Stimulated activated CD4-positive, alpha-beta T cell treated with anti-CD3 and anti-CD28 coated beads, TNF-alpha, amount 100 ng/mL, for 1 hour (primary cell): ENCODE data around the gene TRIP10.

ENCODE experiments used
- DNase-seq, 3 donors: peaks; one replicate each; pipeline ENCODE4 v3.0.0-alpha.2; 2020; ENCODE audit warnings: low read depth in 3 of 3, low spot score in 1 of 3

Gene TRIP10

DNA sequence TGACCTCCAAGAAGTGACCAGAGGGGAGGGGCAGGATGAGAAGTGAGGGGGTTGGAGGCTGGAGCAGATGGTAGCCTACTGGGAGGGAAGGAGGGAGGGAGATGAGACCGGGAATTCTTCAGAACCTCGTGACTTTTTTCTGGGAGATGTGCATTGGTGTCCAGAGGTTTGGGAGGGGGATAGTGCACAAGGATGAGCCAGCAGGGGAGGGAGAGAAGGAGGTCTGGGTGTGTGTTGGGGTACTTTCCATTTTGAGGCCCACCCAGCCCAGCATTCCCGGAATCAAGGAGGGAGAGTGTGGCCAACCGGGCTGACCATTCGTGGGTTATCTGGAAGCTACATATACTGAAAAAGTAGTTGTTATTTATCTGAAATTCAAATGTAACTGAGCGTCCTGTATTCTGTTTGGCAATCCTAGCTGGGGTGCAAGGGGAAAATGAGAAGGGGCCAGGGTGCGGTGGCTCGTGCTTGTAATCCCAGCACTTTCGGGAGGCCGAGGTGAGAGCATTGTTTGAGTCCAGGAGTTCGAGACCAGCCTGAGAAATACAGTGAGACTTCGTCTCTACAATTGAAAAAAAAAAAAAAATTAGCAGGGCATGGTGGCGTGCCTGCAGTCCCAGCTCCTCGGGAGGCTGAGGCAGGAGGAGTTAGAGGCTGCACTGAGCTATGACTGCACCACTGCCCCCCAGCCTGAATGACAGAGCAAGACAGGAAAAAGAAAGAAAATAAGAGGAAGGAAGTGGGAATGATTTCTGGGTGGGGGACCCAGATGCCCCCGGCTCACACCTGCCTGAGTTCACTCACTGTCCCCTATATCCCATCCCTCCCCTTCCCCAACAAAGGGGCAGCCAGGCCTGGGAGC is 14.6 kb upstream of the TRIP10 start:
- DNase-seq: no peak

DNA sequence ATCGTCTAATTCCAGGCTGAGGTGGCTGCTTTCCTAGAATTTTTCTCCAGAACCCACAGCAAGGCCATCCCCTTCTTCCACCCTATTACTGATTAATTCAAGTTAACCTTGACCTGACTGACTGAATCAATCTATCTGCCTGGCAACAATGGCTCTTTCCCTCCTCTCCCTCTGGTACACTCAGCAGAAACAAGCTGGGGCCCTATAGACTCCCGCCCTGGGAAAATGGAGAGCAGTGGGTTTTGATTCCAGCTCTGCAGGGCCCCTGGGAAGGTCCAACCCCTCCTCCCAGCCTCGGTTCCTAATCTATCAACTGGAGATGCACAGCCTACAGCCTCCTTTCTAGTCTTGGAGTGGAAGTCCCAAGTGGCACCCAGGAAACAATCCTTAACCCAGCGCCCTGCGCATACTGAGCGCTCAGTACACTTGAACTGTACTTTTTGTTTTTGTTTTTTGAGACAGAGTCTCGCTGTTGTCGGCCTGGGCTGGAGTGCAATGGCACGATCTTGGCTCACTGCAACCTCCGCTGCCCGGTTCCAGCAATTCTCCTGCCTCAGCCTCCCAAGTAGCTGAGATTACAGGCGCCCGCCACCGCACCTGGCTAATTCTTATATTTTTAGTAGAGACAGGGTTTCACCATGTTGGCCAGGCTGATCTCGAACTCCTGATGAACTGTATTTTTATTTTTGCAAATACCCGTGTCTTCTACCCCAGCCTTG is 13.8 kb upstream of the TRIP10 start:
- no peak for DNase-seq

DNA sequence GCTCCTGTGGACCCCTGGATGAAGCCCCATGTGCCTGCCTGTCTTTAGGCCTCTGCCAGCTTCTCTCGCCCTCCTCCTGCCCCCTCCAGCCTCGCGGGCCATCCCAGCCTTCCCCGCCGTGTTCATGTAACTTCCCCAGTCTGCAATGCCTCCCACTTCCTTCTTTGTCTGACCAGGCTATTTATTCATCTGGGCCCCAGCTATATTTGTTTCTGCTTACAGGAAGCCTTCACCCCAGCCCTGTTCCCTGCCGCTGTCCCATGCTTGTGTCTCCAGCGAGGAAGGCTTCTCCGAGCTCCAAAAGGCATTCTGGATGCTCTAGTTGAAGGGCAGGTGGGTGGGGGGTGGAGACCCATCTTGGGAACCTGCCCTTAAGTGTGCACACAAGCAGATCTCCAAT is 11.1 kb upstream of the TRIP10 start:
- DNase-seq: no peak

DNA sequence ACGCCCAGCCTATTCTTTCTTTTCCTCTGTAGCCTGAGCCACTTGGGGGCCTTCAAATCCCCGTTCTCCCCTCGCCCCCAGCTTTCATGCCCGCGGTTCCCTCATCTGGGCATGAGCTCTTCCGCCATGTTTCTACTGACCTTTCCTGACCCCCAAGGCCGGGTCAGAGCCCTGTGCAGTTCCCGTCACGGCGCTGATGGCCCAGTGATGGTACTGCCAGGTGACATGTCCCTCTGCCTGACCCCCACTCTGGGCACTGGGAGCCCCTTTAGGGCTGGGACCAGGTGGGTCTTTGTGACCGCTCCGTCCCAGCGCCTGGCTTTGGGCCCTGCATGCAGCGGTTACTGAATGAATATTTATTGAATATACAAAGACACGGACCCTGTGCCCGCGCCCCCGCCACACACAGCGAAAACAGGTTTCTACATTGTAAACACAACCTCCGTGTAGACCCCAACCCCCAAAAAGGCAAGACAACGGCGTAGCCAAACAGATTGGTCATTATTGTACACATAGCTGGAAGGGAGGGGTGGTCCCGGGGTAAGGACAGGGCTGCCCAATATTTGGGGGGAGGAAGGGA is 9.8 kb upstream of the TRIP10 start:
- DNase-seq: no peak

DNA sequence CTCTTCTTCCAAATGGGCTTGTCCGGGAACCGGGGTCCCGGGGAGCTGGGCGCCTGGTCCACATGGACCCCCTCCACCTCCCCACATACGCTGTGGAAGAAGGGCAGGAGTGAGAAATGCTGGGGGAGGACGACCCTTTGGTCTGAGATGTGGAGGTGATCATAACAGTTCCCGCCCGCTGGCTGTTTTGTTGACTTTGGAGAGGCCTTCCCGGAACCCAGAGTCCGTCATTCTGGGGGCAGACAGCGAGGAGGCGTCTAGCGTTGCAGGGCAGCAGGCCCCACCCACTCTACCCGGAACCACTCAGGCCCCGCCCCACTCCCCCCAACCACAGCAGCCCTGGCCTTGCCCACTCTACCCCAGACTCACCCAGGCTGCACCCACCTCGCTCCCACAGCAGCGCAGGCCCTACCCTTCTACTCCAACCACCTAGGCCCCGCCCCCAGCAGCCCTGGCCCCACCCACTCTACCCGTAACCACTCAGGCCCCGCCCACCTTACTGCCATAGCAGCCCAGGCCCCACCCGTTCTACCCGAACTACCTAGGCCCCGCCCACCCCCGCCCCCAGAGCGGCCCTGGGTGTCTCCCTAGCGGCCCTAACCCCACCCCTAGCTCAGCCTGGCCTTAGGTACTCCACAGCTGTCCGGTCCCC is 9.2 kb upstream of the TRIP10 start:
- DNase-seq: peak in 1 of 3 donors; percentile 32

DNA sequence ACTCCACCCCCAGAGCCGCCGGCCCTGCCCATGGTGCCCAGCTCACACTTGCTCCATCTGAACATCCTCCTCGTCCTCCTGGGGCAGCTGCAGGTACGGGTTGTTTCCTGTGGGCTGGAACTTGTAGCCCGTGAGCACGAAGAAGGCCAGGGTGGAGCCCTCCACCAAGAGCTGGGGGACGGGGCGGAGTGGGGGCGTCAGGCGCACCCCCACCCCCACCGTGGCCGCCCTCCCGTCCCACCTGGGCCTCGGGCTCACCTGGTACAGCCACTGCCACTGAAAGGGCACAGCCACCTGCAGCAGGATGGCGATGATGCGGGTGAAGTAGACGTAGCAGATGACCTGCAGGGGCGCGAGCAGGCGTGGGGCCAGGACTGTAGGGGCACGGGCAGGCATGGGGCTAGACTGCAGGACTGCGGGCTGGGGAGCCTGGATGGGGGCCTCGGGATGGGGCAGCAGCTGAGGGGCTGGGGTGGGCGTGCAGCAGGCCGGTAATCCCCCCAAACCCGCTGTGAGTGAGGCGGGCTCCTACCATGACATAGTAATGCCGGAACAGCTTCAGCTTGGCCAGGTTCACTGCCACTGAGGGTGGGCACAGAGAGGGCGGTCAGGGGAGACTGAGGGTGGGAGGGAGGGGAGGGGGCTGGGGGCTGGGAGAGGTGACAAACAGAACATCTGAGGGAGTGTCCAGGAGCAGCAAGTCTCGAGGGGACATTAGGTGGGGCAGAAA is 8.4 kb upstream of the TRIP10 start:
- no peak for DNase-seq

DNA sequence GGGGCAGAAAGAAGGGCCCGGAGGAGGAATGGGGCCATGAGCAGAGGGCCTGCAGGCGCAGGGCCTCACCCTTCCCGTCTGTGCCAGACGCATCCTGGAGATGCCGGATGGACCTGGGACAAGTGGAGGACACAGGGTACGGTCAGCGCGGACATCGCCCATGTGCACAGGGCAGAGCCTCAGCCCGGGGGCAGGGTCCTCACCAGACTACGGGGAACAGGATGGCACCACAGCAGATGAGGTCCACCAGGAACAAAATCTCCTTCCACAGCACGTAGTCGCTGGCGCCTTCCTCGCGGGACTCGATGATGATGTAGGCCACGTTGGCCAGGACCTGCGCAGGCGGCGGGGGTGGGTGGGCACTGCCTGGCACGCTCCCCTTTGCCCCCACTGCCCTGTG is 7.7 kb upstream of the TRIP10 start:
- no peak for DNase-seq

DNA sequence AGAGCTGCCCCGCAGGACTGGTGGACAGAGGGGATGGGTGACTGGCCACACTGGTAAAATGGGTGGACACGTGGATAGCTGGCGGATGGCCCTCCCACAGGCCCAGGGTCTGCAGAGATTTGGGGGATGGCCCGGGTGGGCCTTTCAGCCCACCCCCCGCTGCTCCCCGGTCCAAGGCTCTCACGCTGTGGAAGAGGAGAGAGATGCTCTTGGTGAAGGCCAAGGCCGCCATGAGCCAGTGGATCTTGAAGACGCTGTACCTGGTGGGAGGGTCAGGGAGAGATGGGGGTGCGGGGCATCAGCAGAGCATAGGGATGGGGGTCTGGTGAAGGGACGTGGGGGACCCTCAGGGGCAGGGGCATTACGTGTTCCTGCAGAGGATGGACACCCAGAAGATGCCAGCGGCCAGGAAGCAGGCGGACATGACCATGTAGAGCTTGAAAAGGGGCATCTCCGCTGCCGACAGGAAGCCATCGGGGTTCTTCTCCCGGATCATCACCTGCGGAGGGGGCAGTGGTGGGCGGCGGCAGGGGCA is 6.6 kb upstream of the TRIP10 start:
- DNase-seq: no peak

DNA sequence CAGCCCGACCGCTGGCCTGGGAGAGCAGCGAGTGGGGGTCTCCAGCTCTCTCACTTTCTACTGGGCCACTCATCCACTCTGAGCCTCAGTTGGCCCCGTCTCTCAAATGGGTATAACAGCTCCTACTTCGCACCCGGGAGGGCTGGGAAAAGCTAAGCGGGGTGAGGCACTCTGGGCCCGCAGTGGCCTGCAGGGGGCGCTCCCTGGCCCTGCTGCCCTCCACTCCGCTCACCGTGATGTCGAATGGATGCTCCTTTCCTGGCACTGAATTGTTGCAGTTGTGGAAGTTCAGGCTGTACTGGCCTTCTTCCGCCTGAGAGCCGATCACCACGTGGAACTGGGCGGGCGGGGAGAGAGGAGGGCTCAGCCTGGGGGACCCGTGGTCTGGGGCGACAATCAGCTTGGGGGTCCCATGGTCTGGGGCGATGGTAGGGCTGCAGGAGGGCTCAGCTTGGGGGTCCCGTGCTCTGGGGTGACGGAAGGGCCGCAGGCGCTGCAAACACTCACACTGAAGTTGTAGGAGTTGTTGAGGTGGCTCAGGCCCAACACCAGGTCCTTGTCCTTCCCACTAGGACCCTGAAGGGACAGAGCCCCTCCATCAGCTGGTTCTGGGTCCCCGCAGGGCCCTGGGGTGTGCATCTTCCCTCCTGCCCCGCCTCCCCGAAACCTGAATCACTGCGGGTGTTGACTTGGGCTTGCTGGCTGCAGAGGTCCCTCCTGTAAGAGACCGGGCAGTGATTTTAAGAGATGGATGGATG is 6.0 kb upstream of the TRIP10 start:
- no peak for DNase-seq

DNA sequence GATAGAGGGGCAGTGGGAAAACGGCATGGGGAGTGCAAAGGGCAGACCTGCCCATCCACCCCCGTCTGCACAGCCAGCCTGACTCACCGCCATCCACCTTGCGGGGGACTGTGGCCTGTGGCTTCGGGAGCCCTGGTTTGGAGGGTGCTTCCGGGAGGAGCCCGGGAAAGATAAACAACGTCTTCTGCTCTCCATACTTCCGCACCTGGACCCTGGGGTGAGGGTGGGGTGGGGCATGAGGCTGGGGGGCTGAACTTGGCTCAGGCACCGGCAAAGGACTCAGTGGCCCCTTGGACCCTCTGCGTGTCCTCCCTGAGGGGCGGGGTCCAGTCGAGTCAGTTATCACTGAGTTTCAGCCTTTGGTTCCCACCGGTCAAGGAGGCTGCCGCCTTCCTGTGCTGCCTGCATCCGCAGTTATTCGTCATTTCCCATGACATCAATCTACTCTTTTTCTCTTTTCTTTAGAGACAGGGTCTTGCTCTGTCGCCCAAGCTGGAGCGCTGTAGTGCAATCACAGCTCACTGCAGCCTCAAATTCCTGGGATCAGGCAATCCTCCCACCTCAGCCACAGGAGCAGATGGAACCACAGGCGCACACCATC is 5.3 kb upstream of the TRIP10 start:
- DNase-seq: no peak

DNA sequence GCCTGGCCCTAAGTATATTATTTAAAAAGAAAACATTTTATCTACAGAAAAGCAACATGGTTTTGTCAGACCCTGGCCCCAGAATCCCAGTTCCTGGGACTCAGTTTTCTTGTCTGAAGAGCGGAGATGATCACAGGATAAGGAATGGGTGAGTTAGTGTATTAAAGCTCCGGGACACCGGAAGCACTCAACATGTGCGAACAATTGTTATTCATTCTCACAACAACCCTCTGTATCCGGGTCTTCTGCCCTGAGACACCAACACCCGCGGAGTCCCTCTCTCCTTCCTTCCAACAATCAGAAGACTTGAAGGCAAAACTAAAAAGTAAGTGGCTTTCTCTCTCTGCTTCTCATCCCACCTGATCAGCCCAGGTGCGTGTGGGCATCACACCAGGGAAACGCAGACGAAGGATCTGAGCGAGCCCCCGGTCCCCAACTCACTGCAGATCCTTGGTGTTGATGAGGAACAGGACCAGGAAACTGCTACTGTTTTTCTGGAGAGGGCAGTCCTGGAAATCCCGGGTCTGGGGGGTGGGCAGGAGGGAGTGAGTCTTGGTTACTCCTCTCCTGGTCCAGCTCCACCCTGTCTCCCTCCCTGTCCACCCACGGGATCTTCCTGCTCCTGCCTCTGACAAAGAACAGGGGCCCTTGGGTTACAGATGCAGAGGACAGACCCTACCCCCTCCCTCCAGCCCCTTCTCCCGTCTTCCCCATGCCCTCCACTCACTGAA is 4.1 kb upstream of the TRIP10 start:
- DNase-seq: no peak

DNA sequence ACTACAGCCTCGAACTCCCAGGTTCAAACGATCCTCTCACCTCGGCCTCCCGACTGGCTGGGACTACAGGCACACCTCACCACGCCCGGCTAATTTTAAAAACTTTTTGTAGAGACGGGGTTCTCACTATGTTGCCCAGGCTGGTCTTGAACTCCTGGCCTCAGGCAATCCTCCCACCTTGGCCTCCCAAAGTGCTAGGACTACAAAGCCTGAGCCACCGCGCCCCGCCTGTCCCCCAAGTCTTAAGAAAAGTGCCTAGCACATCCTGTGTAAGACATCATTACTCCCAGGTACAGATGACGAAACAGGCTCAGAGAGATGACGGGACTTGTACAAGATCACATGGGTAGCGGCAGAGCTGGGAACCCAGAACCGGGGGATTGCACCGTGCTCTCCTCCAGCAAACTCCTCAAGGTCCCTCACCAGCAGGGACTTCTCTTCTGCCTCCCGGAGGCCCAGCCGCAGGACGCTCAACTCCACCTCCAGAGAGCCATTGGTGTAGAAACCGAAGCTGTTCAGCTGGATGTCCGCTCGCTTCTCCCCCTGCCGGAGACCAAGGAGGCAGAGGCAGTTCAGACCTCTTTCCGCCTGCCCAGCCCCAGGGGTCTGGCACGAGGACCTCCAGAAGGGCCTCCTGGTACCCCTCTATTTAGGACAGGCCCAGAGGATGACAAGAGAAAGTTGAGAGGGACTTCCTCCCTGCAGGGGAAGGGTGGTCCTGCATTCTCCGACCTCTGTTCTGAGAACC is 3.1 kb upstream of the TRIP10 start:
- peak; percentile 35 to 47 (median 36) for DNase-seq

DNA sequence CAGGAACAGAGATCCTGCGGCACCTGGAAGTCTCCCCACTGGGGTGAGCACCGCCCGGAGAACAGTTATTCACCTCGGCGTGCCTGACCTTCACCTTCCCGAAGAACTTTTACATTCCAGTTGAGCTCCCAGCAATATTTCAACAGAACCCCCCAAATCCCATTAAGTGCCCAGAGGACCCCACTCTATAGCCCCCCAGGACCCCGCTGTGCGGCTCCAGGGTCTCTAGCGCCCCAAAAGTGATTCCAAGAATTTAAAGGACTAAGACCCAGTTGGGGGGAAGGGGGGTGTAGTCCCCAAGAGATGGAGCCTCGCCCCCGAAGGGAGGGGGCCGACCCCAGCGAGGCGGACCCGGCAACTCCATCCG is 2.6 kb upstream of the TRIP10 start:
- DNase-seq: no peak

DNA sequence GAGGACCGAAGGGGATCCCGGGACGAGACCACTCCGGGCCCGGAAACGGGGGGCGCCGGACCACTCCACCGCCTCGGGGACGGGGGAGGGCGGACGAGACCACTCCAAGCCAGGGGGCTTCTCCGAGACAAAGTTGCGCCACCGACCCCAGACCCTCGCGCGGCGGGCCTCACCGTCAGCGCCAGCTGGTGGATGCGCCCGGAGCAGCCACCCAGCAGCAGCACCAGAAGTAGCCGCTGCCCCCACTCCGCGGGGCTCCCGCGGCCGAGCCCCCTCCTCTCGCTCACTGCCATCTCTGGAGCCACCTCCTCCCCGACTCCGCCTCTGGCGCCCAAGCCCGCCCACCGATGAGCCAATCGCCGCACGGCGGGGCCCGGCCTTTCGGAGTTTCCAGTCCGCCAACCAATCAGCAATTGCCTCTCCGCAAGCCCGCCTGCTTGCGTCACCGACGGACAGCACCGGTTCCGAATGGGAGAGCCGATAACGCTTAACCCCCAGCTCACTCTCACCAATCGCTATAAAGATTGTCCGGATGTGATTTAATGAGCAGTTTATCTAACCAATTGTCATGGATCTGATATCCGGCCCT is 2.1 kb upstream of the TRIP10 start, which contains the start of gene GPR108:
TSS of gene GPR108 (minus strand) at position 297 of the 589 bp plus-strand sequence. CDS start at position 293, 4 bp downstream.
- peak; percentile 97 to 99 (median 98) for DNase-seq

DNA sequence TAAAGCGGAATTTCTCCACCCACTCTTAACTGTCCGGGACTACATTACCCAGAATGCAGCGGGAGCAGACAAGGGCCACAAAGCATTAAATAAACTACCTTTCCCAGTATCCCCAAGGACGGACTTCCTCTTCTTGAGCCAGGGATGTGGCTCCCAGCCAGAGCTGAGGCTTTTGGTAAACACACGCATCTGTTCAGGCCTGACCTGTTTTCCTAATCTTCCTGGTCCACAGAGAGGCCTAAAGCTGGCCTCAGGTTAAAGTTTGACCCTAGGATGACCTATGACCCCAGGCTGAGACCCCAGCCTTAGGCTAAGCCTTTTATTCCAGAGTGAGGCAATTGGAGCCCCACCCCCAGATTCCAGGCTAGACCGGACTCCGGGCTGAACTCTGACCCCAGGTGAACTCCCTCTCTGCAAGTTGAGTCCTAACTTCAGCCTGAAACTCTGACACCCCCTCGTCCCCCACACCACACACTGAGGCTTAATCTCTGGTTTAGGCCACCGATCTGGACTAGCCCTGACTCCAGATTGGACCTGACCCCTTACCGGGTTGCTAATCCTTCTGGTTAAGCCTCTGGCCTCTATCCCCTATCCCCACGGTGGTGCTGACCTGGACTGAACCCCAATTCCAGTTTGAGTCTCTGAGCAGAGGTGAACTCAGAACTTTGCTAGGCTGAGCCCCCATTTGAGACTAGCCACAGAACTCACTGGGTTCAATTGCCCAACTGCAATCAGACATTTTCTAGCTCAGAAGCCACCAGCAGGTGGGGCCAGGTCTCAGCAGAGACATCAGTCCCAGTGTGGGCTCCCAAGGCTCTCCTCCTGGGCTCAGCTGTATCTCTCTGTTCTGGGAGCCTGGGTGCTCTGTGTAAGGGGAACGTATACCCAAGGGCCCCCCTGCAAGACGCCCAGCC is 1.4 kb upstream of the TRIP10 start:
- peak; percentile 23 to 58 (median 57) for DNase-seq

DNA sequence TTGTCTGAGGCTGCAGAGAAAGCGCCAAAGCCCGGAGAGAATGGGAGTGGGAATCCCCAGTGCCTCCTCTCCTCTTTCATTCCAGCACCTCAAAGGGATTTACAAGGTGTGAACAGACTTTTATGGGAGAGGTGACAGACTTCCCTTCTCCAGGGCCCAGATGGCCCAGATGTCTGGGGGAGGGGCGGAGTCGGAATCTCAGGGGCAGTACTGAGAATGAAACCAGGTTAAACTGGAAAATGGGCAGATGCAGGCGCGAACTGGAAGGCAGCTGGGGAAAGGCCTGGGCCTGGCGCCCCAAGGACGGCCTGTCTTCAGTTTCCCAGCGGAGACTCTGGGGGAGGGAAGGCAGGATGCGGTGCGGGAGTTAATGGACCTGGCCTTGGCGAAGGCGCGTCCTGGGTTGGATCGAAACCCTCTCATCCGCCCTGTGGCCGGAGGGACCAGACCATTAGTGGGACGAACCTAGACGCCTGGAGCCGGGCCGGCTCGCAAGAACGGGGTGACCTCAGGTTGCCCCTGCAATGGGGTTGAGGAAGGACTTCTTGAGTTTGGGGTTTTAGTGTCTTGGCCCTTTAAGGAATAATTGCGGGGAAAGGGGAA is 592 bp upstream of the TRIP10 start:
- peak in 1 of 3 donors; percentile 24 for DNase-seq
